Tibial nerve (tissue), 4 donors: Measurements from ENCODE around the gene PFKFB4. TPM values are rescaled to one million over a fixed set of nuclear protein-coding genes. Genes with fewer than 3 reads are reported as not detected.
A peak's percentile ranks its signal among the peaks of the same experiment; 100 is the strongest.

ENCODE experiments used
- DNase-seq, 2 donors: peaks; one replicate each; pipeline ENCODE4 v3.0.0-alpha.2; 2019; ENCODE audit warnings: low spot score in 2 of 2
- H3K27ac ChIP-seq, 4 donors: fragments of 200-600 bp; sonication (generic) in 3 of 4; one replicate each; pipeline ENCODE4 v1.5.1; 2017 to 2019; ENCODE audit warnings: mild to moderate bottlenecking in 1 of 4
- H3K27me3 ChIP-seq, 2 donors: fragments of 200-600 bp; sonication (generic) in 1 of 2; one replicate each; pipeline versions ENCODE4 v1.5.1 to v1.6.0; 2017 to 2019
- H3K36me3 ChIP-seq, 3 donors: fragments of 200-600 bp; sonication (generic); one replicate each; pipeline ENCODE4 v1.5.1; 2018 to 2019
- H3K4me1 ChIP-seq, 4 donors: fragments of 200-600 bp; sonication (generic) in 3 of 4; one replicate each; pipeline ENCODE4 v1.5.1; 2017 to 2019
- H3K4me3 ChIP-seq, 4 donors: fragments of 200-600 bp; sonication (generic) in 3 of 4; one replicate each; pipeline ENCODE4 v1.5.1; 2017 to 2019; ENCODE audit warnings: mild to moderate bottlenecking in 1 of 4, moderate library complexity in 1 of 4
- H3K9me3 ChIP-seq, 4 donors: fragments of 200-600 bp; sonication (generic) in 3 of 4; one replicate each; pipeline ENCODE4 v1.5.1; 2017 to 2019
- EP300 ChIP-seq, 2 donors: sonication (generic); formaldehyde crosslinking; IDR thresholded peaks; one replicate each; pipeline ENCODE4 v1.6.1; 2017; ENCODE audit warnings: antibody characterized with exemption in 2 of 2, mild to moderate bottlenecking in 1 of 2
- POLR2A ChIP-seq, 2 donors: fragments of 450-650 bp; IDR thresholded peaks; one replicate each; pipeline ENCODE4 v1.6.1; 2017; ENCODE audit warnings: antibody characterized with exemption in 2 of 2, mild to moderate bottlenecking in 2 of 2, moderate library complexity in 2 of 2
- WGBS, 2 donors: methylation state at CpG; one replicate each; pipeline ENCODE4 v1.1.5; 2018; 5-methylcytosine and 5-hydroxymethylcytosine counted together
- total RNA-seq, 4 donors: library from RNA; depleted of rRNA; stranded (reverse); fragments of >200 nt; gene quantifications; one replicate each; pipeline ENCODE4 v1.1.0, GENCODE V29; 2016
- TF ChIP-seq, protein P1 (sequence below), 5 experiments: fragments of 200-600 bp in 3 of 5; fragments of 450-650 bp in 2 of 5; sonication (generic) in 3 of 5; IDR thresholded peaks; one replicate each; pipeline ENCODE4 v1.5.1; 2016 to 2019; ENCODE audit warnings: antibody characterized with exemption in 5 of 5, mild to moderate bottlenecking in 3 of 5, moderate library complexity in 2 of 5

PFKFB4 gene
- total RNA-seq, 4 donors from 2014 or later, result 2.2 to 9.0 (median 7.6) TPM

GRCh38 chr3:48528754-48529153, 27.8 kb downstream of the PFKFB4 start:
- no peaks in the 10 kb centered on the region for H3K27me3 ChIP-seq
- H3K27ac ChIP-seq, result no peak overlapping the region
- no peak overlapping the region for H3K4me3 ChIP-seq
- no peaks in the 10 kb centered on the region for H3K4me1 ChIP-seq
- WGBS, 2 donors, result 82 to 87% methylated on average over 3 of the region's 3 CpGs
- TF ChIP-seq, protein P1, sequence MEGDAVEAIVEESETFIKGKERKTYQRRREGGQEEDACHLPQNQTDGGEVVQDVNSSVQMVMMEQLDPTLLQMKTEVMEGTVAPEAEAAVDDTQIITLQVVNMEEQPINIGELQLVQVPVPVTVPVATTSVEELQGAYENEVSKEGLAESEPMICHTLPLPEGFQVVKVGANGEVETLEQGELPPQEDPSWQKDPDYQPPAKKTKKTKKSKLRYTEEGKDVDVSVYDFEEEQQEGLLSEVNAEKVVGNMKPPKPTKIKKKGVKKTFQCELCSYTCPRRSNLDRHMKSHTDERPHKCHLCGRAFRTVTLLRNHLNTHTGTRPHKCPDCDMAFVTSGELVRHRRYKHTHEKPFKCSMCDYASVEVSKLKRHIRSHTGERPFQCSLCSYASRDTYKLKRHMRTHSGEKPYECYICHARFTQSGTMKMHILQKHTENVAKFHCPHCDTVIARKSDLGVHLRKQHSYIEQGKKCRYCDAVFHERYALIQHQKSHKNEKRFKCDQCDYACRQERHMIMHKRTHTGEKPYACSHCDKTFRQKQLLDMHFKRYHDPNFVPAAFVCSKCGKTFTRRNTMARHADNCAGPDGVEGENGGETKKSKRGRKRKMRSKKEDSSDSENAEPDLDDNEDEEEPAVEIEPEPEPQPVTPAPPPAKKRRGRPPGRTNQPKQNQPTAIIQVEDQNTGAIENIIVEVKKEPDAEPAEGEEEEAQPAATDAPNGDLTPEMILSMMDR (IDR thresholded peaks at IDR 0.05), result no peak
- peak in 1 of 2 donors; percentile 50 for TF ChIP-seq EP300 (IDR thresholded peaks at IDR 0.05)
- peaks cover 0 to 58% (median 5%) of the 10 kb centered on the region in 3 donors for H3K36me3 ChIP-seq
- peak in 1 of 2 donors; percentile 24 for DNase-seq
- no peaks in the 10 kb centered on the region for H3K9me3 ChIP-seq

GRCh38 chr3:48528048-48528447, 28.6 kb downstream of the PFKFB4 start:
- H3K27me3 ChIP-seq, result no peaks in the 10 kb centered on the region
- H3K4me1 ChIP-seq, result no peaks in the 10 kb centered on the region
- no peak overlapping the region for H3K4me3 ChIP-seq
- peaks cover 0 to 60% (median 5%) of the 10 kb centered on the region in 3 donors for H3K36me3 ChIP-seq
- DNase-seq, result no peak
- no peak overlapping the region for H3K27ac ChIP-seq
- TF ChIP-seq POLR2A (IDR thresholded peaks at IDR 0.05) (no peak), EP300 (IDR thresholded peaks at IDR 0.05) (no peak)
- TF ChIP-seq, protein P1 (IDR thresholded peaks at IDR 0.05), result no peak
- 83 to 87% methylated on average over 9 of the region's 9 CpGs for WGBS, 2 donors
- no peaks in the 10 kb centered on the region for H3K9me3 ChIP-seq

GRCh38 chr3:48524970-48525369, 31.6 kb downstream of the PFKFB4 start:
- DNase-seq, result no peak
- Histone ChIP-seq H3K9me3 (no peaks in the 10 kb centered on the region), H3K27me3 (no peaks in the 10 kb centered on the region), H3K36me3 (peaks cover 0 to 79% (median 5%) of the 10 kb centered on the region in 3 donors), H3K4me3 (no peak overlapping the region), H3K27ac (no peak overlapping the region), H3K4me1 (no peaks in the 10 kb centered on the region)
- TF ChIP-seq, protein P1 (IDR thresholded peaks at IDR 0.05), result no peak
- TF ChIP-seq EP300 (IDR thresholded peaks at IDR 0.05), result no peak
- no peak for TF ChIP-seq POLR2A (IDR thresholded peaks at IDR 0.05)
- WGBS, 2 donors, result 85 to 94% methylated on average over 8 to 9 of the region's 9 CpGs

DNA sequence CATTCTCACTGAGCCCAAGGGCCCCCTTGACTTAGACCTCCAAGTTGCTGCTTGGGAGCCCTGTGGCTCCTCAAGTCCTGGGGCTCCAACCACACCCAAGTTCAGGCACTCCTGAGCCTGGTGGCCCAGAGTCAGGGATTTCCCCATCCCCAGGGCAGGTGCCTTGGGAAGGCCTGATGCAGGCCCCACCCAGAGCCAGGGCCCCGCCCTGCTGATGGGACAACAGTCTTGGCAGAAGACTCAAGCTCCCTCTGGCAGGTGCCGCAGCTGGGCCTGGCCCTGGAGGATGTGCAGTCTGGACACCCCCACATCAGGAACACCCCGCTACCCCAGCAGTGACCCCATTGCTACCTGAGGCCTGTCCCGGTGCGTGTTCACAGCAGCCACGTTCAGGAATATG, 35.0 kb downstream of the PFKFB4 start:
- Histone ChIP-seq H3K36me3 (peaks cover 0 to 75% (median 0%) of the 10 kb centered on the region in 3 donors), H3K4me3 (no peak overlapping the region), H3K27me3 (no peaks in the 10 kb centered on the region), H3K27ac (no peak overlapping the region), H3K4me1 (no peaks in the 10 kb centered on the region), H3K9me3 (no peaks in the 10 kb centered on the region)
- WGBS, 2 donors, result 83 to 91% methylated on average over 4 to 6 of the region's 6 CpGs
- TF ChIP-seq POLR2A (IDR thresholded peaks at IDR 0.05), result no peak
- TF ChIP-seq, protein P1 (IDR thresholded peaks at IDR 0.05), result no peak
- TF ChIP-seq EP300 (IDR thresholded peaks at IDR 0.05), result no peak
- DNase-seq, result no peak

- 94 to 97% methylated on average over 8 to 9 of the region's 9 CpGs for WGBS, 2 donors
- no peaks in the 10 kb centered on the region for H3K27me3 ChIP-seq
- no peak for DNase-seq
- no peak overlapping the region for H3K27ac ChIP-seq
- TF ChIP-seq, protein P1 (IDR thresholded peaks at IDR 0.05), result no peak
- TF ChIP-seq POLR2A (IDR thresholded peaks at IDR 0.05) (no peak), EP300 (IDR thresholded peaks at IDR 0.05) (no peak)
- H3K9me3 ChIP-seq, result no peaks in the 10 kb centered on the region
- H3K4me1 ChIP-seq, result no peaks in the 10 kb centered on the region
- peaks cover 0 to 56% (median 0%) of the 10 kb centered on the region in 3 donors for H3K36me3 ChIP-seq
- no peak overlapping the region for H3K4me3 ChIP-seq
These were observed 37.3 kb downstream of the PFKFB4 start for GRCh38 chr3:48519277-48519643.
